HG03025 (cell line): ENCODE measurements around the gene RPS6KA2.
"Not testable (repeated sequence)": the region's sequence is repeated elsewhere in the genome, so short reads cannot be mapped to it uniquely, and the experiment has no call there.

ENCODE experiments used
- ATAC-seq: cut with Tn5 transposase; IDR thresholded peaks from one replicate; pipeline ENCODE4 v1.9.1; 2021; ENCODE audit warnings: mild to moderate bottlenecking, moderate library complexity; ENCODE audit not compliant: unreplicated experiment, low FRiP score

RPS6KA2 gene

DNA sequence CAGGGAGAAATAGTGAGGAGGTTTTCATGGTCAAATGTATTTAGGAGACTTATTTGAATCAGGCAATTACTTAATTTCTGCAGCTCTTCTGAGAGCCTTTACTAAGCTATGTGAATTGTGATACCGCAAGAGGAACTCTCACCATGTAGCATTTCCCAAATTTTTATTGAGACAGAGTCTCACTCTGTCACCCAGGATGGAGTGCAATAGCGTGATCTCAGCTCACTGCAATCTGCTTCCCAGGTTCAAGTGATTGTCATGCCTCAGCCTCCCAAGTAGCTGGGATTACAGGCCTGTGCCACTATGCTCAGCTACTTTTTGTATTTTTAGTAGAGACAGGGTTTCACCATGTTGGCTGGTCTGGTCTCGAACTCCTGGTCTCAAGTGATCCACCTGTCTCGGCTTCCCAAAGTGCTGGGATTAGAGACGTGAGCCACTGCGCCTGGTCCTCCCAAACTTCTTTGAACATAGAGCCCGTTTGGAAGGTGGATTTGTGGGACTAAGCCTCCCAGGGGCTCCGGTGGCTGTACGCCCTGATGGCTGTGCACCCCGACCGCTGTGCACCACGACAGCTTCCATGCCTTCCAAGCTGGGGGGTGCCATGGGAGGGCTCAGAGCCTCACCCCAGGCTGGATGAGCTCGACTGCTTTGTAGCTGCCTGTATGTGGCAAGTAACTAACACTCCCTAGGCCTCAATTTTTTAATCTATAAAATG lies 238.6 kb downstream of the RPS6KA2 start:
- ATAC-seq: no peak

- no peak for ATAC-seq
Observed at GRCh38 chr6:166387642-166388289, 239.3 kb downstream of the RPS6KA2 start.

DNA sequence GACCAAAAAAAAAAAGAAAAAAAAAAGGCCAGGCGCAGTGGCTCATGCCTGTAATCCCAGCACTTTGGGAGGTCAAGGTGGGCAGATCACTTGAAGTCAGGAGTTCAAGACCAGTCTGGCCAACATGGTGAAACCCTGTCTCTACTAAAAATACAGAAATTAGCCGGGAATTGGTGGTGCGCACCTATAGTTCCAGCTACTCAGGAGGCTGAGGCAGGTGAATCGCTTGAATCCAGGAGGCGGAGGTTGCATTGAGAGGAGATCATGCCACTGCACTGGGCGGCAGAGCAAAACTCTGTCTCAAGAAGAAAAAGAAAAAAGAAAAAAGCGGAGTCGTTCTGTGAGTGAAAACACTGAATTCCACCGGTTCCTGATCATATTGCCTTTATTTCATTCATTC lies 240.0 kb downstream of the RPS6KA2 start:
- not testable (repeated sequence) for ATAC-seq

- no peak for ATAC-seq
Observed at GRCh38 chr6:166386111-166386510, 240.9 kb downstream of the RPS6KA2 start.

- ATAC-seq: not testable (repeated sequence)
Observed at GRCh38 chr6:166383802-166384363, 243.2 kb downstream of the RPS6KA2 start.

GRCh38 chr6:166382933-166383801 lies 243.9 kb downstream of the RPS6KA2 start, which contains the start of gene MPC1:
Gene MPC1, minus strand, starts transcription at chr6:166382940. Its CDS starts 64 bp downstream, at chr6:166382876.
- peak; percentile 87 for ATAC-seq

DNA sequence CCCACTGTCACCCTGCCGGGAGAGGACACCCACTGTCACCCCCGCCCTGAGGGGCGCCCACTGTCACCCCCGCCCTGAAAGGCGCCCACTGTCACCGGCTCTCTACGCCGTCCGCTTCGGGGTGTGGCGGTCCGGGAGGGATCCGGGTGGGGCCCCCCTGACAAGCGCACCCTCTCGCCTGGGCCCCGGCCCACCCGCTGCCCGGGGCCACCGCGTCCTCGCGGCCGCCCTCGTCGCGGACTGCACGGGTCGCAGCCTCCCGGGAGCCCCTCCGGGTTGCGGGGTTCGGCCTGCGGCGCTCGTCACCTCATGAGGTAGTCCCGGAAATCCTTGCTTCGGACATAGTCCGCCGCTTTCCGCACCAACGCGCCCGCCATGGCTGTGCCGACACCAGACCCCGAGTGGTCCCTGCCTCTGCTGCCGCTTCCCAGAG lies 244.5 kb downstream of the RPS6KA2 start:
- ATAC-seq: peak; percentile 8

DNA sequence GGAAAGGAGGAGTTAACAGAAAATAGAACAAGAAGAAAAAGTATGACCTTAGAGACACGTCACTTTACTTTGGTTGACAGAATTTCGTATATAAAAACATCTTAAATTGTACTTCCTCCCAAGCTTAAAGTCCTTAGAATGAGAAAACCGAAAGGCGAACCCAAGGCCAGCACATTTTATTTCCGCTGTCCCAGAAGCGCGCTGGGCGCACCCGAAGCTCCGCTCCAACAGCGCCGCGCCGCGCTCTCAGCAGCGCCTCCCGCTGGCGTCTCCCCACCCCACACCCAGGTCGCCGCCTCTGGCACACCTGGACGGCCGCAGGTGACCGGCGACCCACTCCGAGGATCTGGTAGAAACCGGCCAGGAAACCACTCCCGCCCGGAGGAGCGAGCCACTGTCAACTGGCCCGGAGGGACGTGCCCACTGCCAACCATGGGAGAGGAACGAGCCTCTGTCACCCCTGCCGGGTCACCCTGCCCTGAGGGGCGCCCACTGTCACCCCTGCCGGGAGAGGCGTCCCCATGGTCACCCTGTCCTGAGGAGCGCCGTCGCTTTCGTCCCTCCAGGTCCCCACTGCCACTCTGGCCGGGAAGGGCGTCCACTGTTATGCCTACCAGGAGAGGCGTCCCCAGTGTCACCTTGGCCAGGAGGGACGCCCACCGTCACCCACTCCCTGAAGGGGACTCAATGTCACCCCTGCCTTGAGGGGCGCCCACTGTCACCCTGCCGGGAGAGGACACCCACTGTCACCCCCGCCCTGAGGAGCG lies 245.1 kb downstream of the RPS6KA2 start:
- peak; percentile 44 for ATAC-seq

DNA sequence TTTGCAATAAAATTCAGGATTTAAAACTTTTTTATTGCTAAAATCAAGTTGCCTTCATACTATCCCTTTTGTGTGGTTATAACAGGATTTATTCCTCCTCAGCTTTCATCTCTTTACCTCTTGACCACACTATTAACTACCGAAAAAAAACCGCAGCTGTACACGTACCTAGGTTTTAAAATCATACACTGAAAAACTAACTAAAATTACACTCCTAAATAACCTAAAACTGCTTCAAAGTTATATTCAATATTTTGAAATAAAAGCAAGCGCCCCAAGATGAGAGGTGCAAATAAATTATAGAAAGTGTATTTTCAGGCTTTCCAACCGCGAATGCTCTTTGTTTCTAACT lies 245.7 kb downstream of the RPS6KA2 start:
- no peak for ATAC-seq

DNA sequence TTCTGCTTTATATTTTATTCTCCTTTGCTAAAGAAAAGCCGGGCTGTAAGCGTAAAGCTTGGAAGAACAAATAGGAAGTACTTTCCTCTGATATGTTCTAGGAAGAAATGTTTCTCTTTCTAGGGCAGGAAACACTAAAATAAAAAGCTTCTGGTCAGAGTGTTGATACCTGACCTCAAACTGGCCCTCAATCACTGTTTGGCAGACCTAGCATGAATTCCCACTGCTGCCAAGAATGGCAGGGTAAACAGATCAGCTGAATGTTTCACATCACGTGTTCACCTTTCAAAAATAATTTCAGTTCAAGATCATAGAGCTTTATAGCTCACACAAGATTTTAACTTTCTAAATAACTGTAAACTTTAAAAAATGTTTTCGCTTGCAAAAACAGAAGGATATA lies 247.3 kb downstream of the RPS6KA2 start:
- ATAC-seq: no peak

GRCh38 chr6:166379103-166379586 lies 247.9 kb downstream of the RPS6KA2 start:
- no peak for ATAC-seq

DNA sequence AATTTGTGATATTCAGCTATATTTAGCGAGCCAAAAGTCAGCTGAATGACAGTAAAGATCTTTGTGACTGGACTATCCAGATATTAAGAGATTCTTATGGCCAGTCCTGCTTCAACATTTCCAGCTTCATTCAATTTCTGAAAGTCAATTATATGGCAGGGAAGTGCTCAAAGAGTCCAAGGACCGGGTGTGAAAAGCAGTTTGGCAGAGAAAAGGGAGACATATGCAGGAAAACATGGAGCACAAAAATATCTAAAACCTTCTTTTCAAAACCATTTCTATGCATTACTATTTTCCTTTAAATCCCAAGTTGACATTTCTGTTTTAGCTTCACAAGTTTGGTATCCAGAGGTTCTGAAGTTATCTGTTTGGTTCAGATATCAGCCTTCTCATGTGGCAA lies 249.3 kb downstream of the RPS6KA2 start:
- no peak for ATAC-seq

GRCh38 chr6:166375013-166375412 lies 252.0 kb downstream of the RPS6KA2 start:
- ATAC-seq: no peak

DNA sequence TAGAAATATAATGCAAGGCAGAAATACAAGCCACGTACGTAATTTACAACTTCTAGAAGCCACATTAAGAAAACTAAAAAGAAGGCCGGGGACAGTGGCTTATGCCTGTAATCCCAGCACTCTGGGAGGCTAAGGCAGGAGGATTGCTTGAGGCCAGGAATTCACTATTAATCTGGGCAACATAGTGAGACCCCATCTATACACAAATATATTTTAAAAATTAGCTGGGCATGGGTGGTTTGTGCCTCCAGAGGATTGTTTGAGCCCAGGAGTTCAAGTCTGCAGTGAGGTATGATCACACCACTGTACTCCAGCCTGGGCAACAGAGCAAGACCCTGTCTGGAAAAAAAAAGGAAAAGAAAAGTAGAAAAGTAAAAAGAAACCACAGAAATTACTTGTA lies 256.6 kb downstream of the RPS6KA2 start:
- ATAC-seq: no peak

GRCh38 chr6:166369782-166370181 lies 257.3 kb downstream of the RPS6KA2 start:
- no peak for ATAC-seq

GRCh38 chr6:166366921-166367320 lies 260.1 kb downstream of the RPS6KA2 start:
- no peak for ATAC-seq

DNA sequence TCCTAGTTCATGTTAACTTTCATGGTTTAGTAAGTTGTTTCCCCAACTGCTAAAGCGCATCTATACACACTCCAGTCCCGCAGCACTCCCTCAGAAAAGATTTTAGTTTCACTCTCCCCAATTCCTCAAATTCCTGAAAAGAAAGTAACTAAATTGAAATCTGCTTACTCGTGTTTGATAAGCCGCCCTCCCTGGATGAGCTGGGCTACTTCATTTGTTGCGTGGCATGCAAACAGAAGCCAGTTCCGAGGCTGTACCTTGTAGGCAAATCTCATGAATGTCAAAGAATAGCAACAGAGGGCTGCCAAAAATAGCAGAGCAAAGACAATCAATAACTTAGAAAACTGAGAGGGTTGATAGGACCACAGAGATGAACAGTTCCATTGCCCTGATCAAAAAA lies 261.2 kb downstream of the RPS6KA2 start:
- ATAC-seq: no peak

GRCh38 chr6:166365221-166365620 lies 261.8 kb downstream of the RPS6KA2 start:
- ATAC-seq: no peak

GRCh38 chr6:166364456-166364855 lies 262.6 kb downstream of the RPS6KA2 start:
- no peak for ATAC-seq

GRCh38 chr6:166362427-166362826 lies 264.6 kb downstream of the RPS6KA2 start:
- not testable (repeated sequence) for ATAC-seq
